Neural progenitor cell (in vitro differentiated cells): ENCODE measurements around the gene RNU2-63P. TPM values are rescaled to one million over a fixed set of nuclear protein-coding genes. Genes with fewer than 3 reads are reported as not detected.
A peak's percentile ranks its signal among the peaks of the same experiment; 100 is the strongest.
"Not testable (repeated sequence)": the region's sequence is repeated elsewhere in the genome, so short reads cannot be mapped to it uniquely, and the experiment has no call there.

ENCODE experiments used
- DNase-seq: peaks from one replicate; pipeline ENCODE4 v3.0.0-alpha.2; 2016; ENCODE audit warnings: low spot score
- H2AFZ ChIP-seq: fragments of 200-600 bp; sonication (generic); replicated peaks from 2 replicates; pipeline ENCODE4 v1.6.1; 2016; ENCODE audit warnings: antibody characterized with exemption
- H3F3A ChIP-seq: fragments of 200-600 bp; sonication (generic); 2 replicates; pipeline ENCODE4 v1.6.1; 2016; ENCODE audit warnings: antibody characterized with exemption, low read depth
- H3K27ac ChIP-seq: fragments of 200-600 bp; sonication (generic); 2 replicates; pipeline ENCODE4 v1.5.1; 2016; ENCODE audit warnings: mild to moderate bottlenecking
- H3K27me3 ChIP-seq: fragments of 200-600 bp; sonication (generic); 2 replicates; pipeline ENCODE4 v1.6.1; 2016; ENCODE audit warnings: mild to moderate bottlenecking, moderate library complexity
- H3K36me3 ChIP-seq: fragments of 200-600 bp; sonication (generic); 2 replicates; pipeline ENCODE4 v1.5.1; 2016
- H3K4me1 ChIP-seq: fragments of 200-600 bp; sonication (generic); 2 replicates; pipeline ENCODE4 v1.6.1; 2016; ENCODE audit warnings: mixed run types
- H3K4me2 ChIP-seq: fragments of 200-600 bp; sonication (generic); 2 replicates; pipeline ENCODE4 v1.6.1; 2016
- H3K4me3 ChIP-seq: fragments of 200-600 bp; sonication (generic); 2 replicates; pipeline ENCODE4 v1.5.1; 2016
- H3K79me2 ChIP-seq: fragments of 200-600 bp; sonication (generic); 2 replicates; pipeline ENCODE4 v1.6.1; 2016; ENCODE audit warnings: low read depth
- H3K9ac ChIP-seq: fragments of 200-600 bp; sonication (generic); 2 replicates; pipeline ENCODE4 v1.6.1; 2016
- H3K9me3 ChIP-seq: fragments of 200-600 bp; sonication (generic); 2 replicates; pipeline ENCODE4 v1.5.1; 2016; ENCODE audit warnings: low read depth
- H4K20me1 ChIP-seq: fragments of 200-600 bp; sonication (generic); 2 replicates; pipeline ENCODE4 v1.6.1; 2016; ENCODE audit warnings: low read depth
- H3K27ac Mint-ChIP-seq: 3 replicates; pipeline ENCODE4 v1.8.0; 2021; ENCODE audit warnings: mixed read lengths
- H3K27me3 Mint-ChIP-seq: 2 replicates; pipeline ENCODE4 v1.8.0; 2022; ENCODE audit warnings: low read depth, mild to moderate bottlenecking, inconsistent platforms, moderate library complexity, mixed read lengths; ENCODE audit not compliant: insufficient read depth
- H3K36me3 Mint-ChIP-seq: 3 replicates; pipeline ENCODE4 v1.8.0; 2021; ENCODE audit warnings: mixed read lengths
- H3K4me1 Mint-ChIP-seq: 3 replicates; pipeline ENCODE4 v1.8.0; 2021; ENCODE audit warnings: mixed read lengths
- H3K4me3 Mint-ChIP-seq: 3 replicates; pipeline ENCODE4 v1.8.0; 2021; ENCODE audit warnings: mild to moderate bottlenecking, moderate library complexity, mixed read lengths
- H3K9me3 Mint-ChIP-seq: 3 replicates; pipeline ENCODE4 v1.8.0; 2020; ENCODE audit warnings: mixed read lengths
- CTCF ChIP-seq: fragments of 200-600 bp; sonication (generic); IDR thresholded peaks from 2 replicates; pipeline ENCODE4 v1.5.1; 2017; ENCODE audit warnings: antibody characterized with exemption, mild to moderate bottlenecking
- EZH2 ChIP-seq: fragments of 200-600 bp; sonication (generic); IDR thresholded peaks from 2 replicates; pipeline ENCODE4 v1.6.1; 2017; ENCODE audit warnings: antibody characterized with exemption, mild to moderate bottlenecking, moderate library complexity
- EZH2phosphoT487 ChIP-seq: fragments of 200-600 bp; sonication (generic); IDR thresholded peaks from 2 replicates; pipeline ENCODE4 v1.6.1; 2017; ENCODE audit warnings: antibody characterized with exemption
- total RNA-seq: library from RNA; depleted of rRNA; stranded (reverse); fragments of >200 nt; gene quantifications from 2 replicates; pipeline ENCODE4 v1.2.3, GENCODE V29; 2015; ENCODE audit warnings: low replicate concordance

RNU2-63P gene
- total RNA-seq, 1 donor from 2014 or later, result not detected

- Mint-ChIP-seq H3K27me3 (peaks cover 4% of the 10 kb centered on the region), H3K4me1 (peaks cover 6% of the 10 kb centered on the region)
Measured at GRCh38 chr2:88022669-88022921, 6.2 kb upstream of the RNU2-63P start.

GRCh38 chr2:88019985-88020384 is 3.6 kb upstream of the RNU2-63P start:
- Mint-ChIP-seq H3K36me3 (no peaks in the 10 kb centered on the region), H3K27me3 (peaks cover 10% of the 10 kb centered on the region), H3K27ac (no peak overlapping the region), H3K4me1 (peaks cover 19% of the 10 kb centered on the region), H3K4me3 (no peak overlapping the region), H3K9me3 (no peaks in the 10 kb centered on the region)
- no peak overlapping the region for H3K27ac ChIP-seq
- H3K9ac ChIP-seq, result no peak overlapping the region
- no peaks in the 10 kb centered on the region for H4K20me1 ChIP-seq
- H3K79me2 ChIP-seq, result no peaks in the 10 kb centered on the region
- H3K27me3 ChIP-seq, result no peaks in the 10 kb centered on the region
- H2AFZ ChIP-seq, result no peak overlapping the region
- TF ChIP-seq CTCF (no peak), EZH2 (no peak), EZH2phosphoT487 (no peak)
- no peak overlapping the region for H3K4me2 ChIP-seq
- H3K36me3 ChIP-seq, result no peaks in the 10 kb centered on the region
- no peak overlapping the region for H3K4me3 ChIP-seq
- DNase-seq, result no peak
- no peaks in the 10 kb centered on the region for H3K9me3 ChIP-seq
- H3F3A ChIP-seq, result peaks cover 20% of the 10 kb centered on the region
- H3K4me1 ChIP-seq, result peaks cover 22% of the 10 kb centered on the region

More at GRCh38 chr2:88022669-88022921, 6.2 kb upstream of the RNU2-63P start:
- Histone ChIP-seq H3K27me3 (no peaks in the 10 kb centered on the region), H3K36me3 (no peaks in the 10 kb centered on the region), H3K79me2 (no peaks in the 10 kb centered on the region), H3K4me1 (peaks cover 20% of the 10 kb centered on the region), H2AFZ (no peak overlapping the region), H4K20me1 (no peaks in the 10 kb centered on the region), H3K4me2 (no peak overlapping the region), H3K27ac (no peak overlapping the region), H3F3A (peaks cover 6% of the 10 kb centered on the region), H3K9ac (no peak overlapping the region), H3K9me3 (no peaks in the 10 kb centered on the region), H3K4me3 (no peak overlapping the region)
- H3K9me3 Mint-ChIP-seq, result no peaks in the 10 kb centered on the region
- TF ChIP-seq CTCF (no peak), EZH2phosphoT487 (no peak), EZH2 (no peak)
- H3K4me3 Mint-ChIP-seq, result no peak overlapping the region
- no peak for DNase-seq
- no peak overlapping the region for H3K27ac Mint-ChIP-seq
- peaks cover 10% of the 10 kb centered on the region for H3K36me3 Mint-ChIP-seq

GRCh38 chr2:88018909-88019308 is 2.6 kb upstream of the RNU2-63P start:
- Histone ChIP-seq H3K9me3 (no peaks in the 10 kb centered on the region), H3K4me1 (peaks cover 18% of the 10 kb centered on the region), H3K4me2 (no peak overlapping the region), H4K20me1 (no peaks in the 10 kb centered on the region), H3K4me3 (no peak overlapping the region), H3K79me2 (no peaks in the 10 kb centered on the region), H3K27ac (no peak overlapping the region), H3K9ac (no peak overlapping the region), H3K27me3 (no peaks in the 10 kb centered on the region), H3F3A (peaks cover 30% of the 10 kb centered on the region), H2AFZ (no peak overlapping the region), H3K36me3 (no peaks in the 10 kb centered on the region)
- Mint-ChIP-seq H3K36me3 (no peaks in the 10 kb centered on the region), H3K4me1 (peaks cover 19% of the 10 kb centered on the region), H3K4me3 (no peak overlapping the region), H3K27ac (no peak overlapping the region), H3K27me3 (peaks cover 10% of the 10 kb centered on the region), H3K9me3 (no peaks in the 10 kb centered on the region)
- DNase-seq, result no peak
- no peak for TF ChIP-seq EZH2
- TF ChIP-seq CTCF, result no peak
- TF ChIP-seq EZH2phosphoT487, result no peak

GRCh38 chr2:88018077-88018805 is 1.9 kb upstream of the RNU2-63P start:
- H3K4me3 ChIP-seq, H3K9me3 Mint-ChIP-seq, H3K79me2 ChIP-seq, DNase-seq, H2AFZ ChIP-seq, H3K36me3 ChIP-seq, H3K9me3 ChIP-seq, H3K27ac Mint-ChIP-seq, H3K36me3 Mint-ChIP-seq, H3K9ac ChIP-seq, H4K20me1 ChIP-seq, H3K27me3 ChIP-seq, H3K27ac ChIP-seq: not testable (repeated sequence)
- peak overlapping the region; percentile 96 for H3K4me3 Mint-ChIP-seq
- peaks cover 10% of the 10 kb centered on the region for H3K27me3 Mint-ChIP-seq
- Histone ChIP-seq H3K4me1 (peaks cover 16% of the 10 kb centered on the region), H3F3A (peaks cover 27% of the 10 kb centered on the region), H3K4me2 (peak overlapping the region; percentile 72)
- peaks cover 19% of the 10 kb centered on the region for H3K4me1 Mint-ChIP-seq

GRCh38 chr2:88017780-88018038 is 1.4 kb upstream of the RNU2-63P start:
- H3K9ac ChIP-seq, H4K20me1 ChIP-seq, H3K27ac ChIP-seq, H3K36me3 Mint-ChIP-seq, H3K36me3 ChIP-seq, H3K4me3 ChIP-seq, DNase-seq, H3K27me3 ChIP-seq, H3K9me3 ChIP-seq, H2AFZ ChIP-seq, H3K79me2 ChIP-seq, H3K9me3 Mint-ChIP-seq: not testable (repeated sequence)
- H3K4me1 ChIP-seq, result peaks cover 16% of the 10 kb centered on the region
- peaks cover 27% of the 10 kb centered on the region for H3F3A ChIP-seq
- H3K4me2 ChIP-seq, result peak overlapping the region; percentile 72
- Mint-ChIP-seq H3K4me1 (peaks cover 19% of the 10 kb centered on the region), H3K4me3 (peak overlapping the region; percentile 96), H3K27me3 (peaks cover 10% of the 10 kb centered on the region), H3K27ac (peak overlapping the region; percentile 64)
